Hepatocyte (in vitro differentiated cells): Measurements from ENCODE around the gene MVD. TPM values are rescaled to one million over a fixed set of nuclear protein-coding genes. Genes with fewer than 3 reads are reported as not detected.

Source experiments
- DNase-seq: peaks from one replicate; pipeline ENCODE4 v3.0.0-alpha.2; 2016; ENCODE audit warnings: low spot score
- H2AFZ ChIP-seq: fragments of 200-600 bp; sonication (generic); 2 replicates; pipeline ENCODE4 v1.6.0; 2016; ENCODE audit warnings: antibody characterized with exemption, mild to moderate bottlenecking
- H3K27ac ChIP-seq: fragments of 200-600 bp; sonication (generic); 2 replicates; pipeline ENCODE4 v1.5.1; 2016; ENCODE audit warnings: mild to moderate bottlenecking
- H3K27me3 ChIP-seq: fragments of 200-600 bp; sonication (generic); 2 replicates; pipeline ENCODE4 v1.6.1; 2016
- H3K36me3 ChIP-seq: fragments of 200-600 bp; sonication (generic); replicated peaks from 2 replicates; pipeline ENCODE4 v1.5.1; 2016; ENCODE audit warnings: low read depth; ENCODE audit not compliant: insufficient read depth
- H3K4me1 ChIP-seq: fragments of 200-600 bp; sonication (generic); 2 replicates; pipeline ENCODE4 v1.5.1; 2016; ENCODE audit warnings: mild to moderate bottlenecking, moderate library complexity; ENCODE audit not compliant: insufficient read depth
- H3K4me2 ChIP-seq: fragments of 200-600 bp; sonication (generic); 2 replicates; pipeline ENCODE4 v1.6.0; 2016
- H3K4me3 ChIP-seq: fragments of 200-600 bp; sonication (generic); 2 replicates; pipeline ENCODE4 v1.5.1; 2016; ENCODE audit warnings: mild to moderate bottlenecking
- H3K79me2 ChIP-seq: fragments of 200-600 bp; sonication (generic); 2 replicates; pipeline ENCODE4 v1.6.0; 2017; ENCODE audit warnings: mild to moderate bottlenecking
- H3K9me2 ChIP-seq: fragments of 200-600 bp; sonication (generic); replicated peaks from 2 replicates; pipeline ENCODE4 v1.6.0; 2017; ENCODE audit warnings: mild to moderate bottlenecking; ENCODE audit not compliant: insufficient read depth
- H3K9me3 ChIP-seq: fragments of 200-600 bp; sonication (generic); 2 replicates; pipeline ENCODE4 v1.5.1; 2016; ENCODE audit warnings: low read depth, mild to moderate bottlenecking
- H4K20me1 ChIP-seq: fragments of 200-600 bp; sonication (generic); 2 replicates; pipeline ENCODE4 v1.6.0; 2016; ENCODE audit warnings: mild to moderate bottlenecking; ENCODE audit not compliant: insufficient read depth, poor library complexity, severe bottlenecking
- EZH2 ChIP-seq: fragments of 200-600 bp; sonication (generic); IDR thresholded peaks from 2 replicates; pipeline ENCODE4 v1.6.1; 2016; ENCODE audit warnings: antibody characterized with exemption, mild to moderate bottlenecking, borderline replicate concordance
- EZH2phosphoT487 ChIP-seq: fragments of 200-600 bp; sonication (generic); IDR thresholded peaks from one replicate; pipeline ENCODE4 v1.6.1; 2018; ENCODE audit warnings: antibody characterized with exemption, mild to moderate bottlenecking, low read depth, moderate library complexity; ENCODE audit not compliant: unreplicated experiment, severe bottlenecking
- WGBS: methylation state at CpG from one replicate; pipeline ENCODE4 v1.1.6; 2016; ENCODE audit warnings: low lambda C conversion rate; ENCODE audit errors: missing lambda C conversion rate; 5-methylcytosine and 5-hydroxymethylcytosine counted together
- polyA plus RNA-seq: library from polyadenylated mRNA; unstranded; fragments of >200 nt; fragmentation: Nextera tagmentation; extraction: Ambion mirVana; gene quantifications from 2 replicates; pipeline ENCODE4 v1.2.1, GENCODE V29; 2016
- total RNA-seq: library from RNA; depleted of rRNA; stranded (reverse); fragments of >200 nt; gene quantifications from 2 replicates; pipeline ENCODE4 v1.2.3, GENCODE V29; 2014
- TF ChIP-seq, protein P1 (sequence below): fragments of 200-600 bp; sonication (generic); IDR thresholded peaks from 2 replicates; pipeline ENCODE4 v1.5.1; 2016; ENCODE audit warnings: antibody characterized with exemption, mild to moderate bottlenecking; ENCODE audit not compliant: poor library complexity

The MVD gene
- total and polyA plus RNA-seq, 2 experiments from 2014 or later = 71.9 to 152 TPM

DNA sequence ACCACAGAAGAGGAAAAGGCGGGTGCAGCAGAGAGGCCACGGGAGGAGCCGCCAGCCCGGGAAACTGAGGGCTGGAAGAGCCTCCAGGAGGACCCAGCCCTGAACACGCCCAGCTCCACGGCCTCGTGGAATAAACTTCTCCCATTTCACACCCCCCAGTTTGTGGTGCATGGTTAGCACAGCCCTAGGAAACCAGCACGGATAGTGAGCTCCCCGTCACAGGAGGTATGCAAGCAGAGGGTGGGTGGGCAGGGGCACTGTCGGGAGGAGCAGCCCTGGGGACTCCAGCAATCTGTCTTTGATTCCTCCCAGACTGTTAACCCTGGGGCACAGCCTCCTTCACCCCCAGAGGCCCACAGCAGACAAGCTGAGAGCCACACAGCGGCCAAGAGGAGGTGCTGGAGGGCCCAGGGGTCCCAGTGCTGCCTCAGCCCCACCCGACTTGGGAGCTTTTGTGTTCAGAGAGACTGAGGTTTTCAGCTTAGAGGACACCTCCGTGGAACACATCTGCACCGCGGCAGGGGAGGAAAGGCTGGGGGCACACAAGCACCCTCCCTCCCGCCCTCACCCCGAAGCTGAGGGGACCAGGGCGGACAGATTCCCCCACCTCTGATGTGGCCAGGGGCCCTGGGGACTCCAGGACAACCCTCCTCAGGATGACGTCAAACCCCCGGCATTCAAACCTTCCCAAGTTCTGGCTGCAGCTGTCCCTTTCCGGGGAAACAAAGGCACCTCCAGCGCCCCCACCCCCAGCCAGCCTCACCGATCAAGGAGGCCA, 26.2 kb downstream of the MVD start:
- H3K9me2 ChIP-seq = no peaks in the 10 kb centered on the region
- no peaks in the 10 kb centered on the region for H3K9me3 ChIP-seq
- TF ChIP-seq EZH2 = no peak
- TF ChIP-seq EZH2phosphoT487 = no peak
- no peak overlapping the region for H3K4me3 ChIP-seq
- no peak overlapping the region for H2AFZ ChIP-seq
- DNase-seq = no peak
- peaks cover 9% of the 10 kb centered on the region for H3K4me1 ChIP-seq
- whole genome bisulfite sequencing = 85% methylated on average over 20 of the region's 23 CpGs
- H3K36me3 ChIP-seq = no peaks in the 10 kb centered on the region
- no peak overlapping the region for H3K27ac ChIP-seq
- H3K27me3 ChIP-seq = peaks cover 9% of the 10 kb centered on the region
- H3K4me2 ChIP-seq = no peak overlapping the region
- H3K79me2 ChIP-seq = no peaks in the 10 kb centered on the region
- H4K20me1 ChIP-seq = peaks cover 5% of the 10 kb centered on the region

DNA sequence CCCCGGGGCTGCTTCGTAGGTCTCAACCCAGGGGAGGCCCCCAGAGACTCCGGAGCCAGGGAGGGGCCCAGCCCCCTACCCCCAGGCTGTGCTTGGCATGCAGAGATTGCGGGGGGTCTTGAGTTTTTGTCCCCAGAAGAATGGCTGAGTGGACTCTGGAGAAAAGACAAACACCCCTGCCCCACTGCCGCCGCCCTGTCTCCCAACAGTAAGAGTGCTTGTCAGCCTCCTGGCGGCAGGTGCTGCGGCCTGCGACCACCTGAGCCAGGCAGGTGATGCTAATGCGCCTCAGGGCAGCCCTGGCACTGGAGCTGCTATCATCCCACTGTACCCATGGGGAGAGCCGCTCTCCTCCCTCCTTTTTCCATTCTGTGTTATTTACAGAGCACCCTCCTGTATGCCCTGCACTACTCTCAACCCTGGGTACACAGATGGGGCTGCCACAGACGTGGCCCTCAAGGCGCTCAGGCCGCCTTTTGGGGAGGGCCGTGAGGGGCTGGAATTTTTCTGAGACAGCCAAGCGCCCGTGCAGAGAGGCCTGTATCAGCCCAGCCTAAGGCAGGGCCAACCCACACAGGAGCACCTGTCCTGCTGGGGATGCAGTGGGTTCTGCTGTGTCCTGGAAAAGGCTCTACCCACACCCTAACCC, 27.1 kb downstream of the MVD start:
- H3K4me3 ChIP-seq = no peak overlapping the region
- no peak for DNase-seq
- no peaks in the 10 kb centered on the region for H3K9me2 ChIP-seq
- H3K27me3 ChIP-seq = peaks cover 9% of the 10 kb centered on the region
- H3K4me2 ChIP-seq = no peak overlapping the region
- no peaks in the 10 kb centered on the region for H3K9me3 ChIP-seq
- TF ChIP-seq EZH2 (no peak), EZH2phosphoT487 (no peak)
- TF ChIP-seq, protein P1, sequence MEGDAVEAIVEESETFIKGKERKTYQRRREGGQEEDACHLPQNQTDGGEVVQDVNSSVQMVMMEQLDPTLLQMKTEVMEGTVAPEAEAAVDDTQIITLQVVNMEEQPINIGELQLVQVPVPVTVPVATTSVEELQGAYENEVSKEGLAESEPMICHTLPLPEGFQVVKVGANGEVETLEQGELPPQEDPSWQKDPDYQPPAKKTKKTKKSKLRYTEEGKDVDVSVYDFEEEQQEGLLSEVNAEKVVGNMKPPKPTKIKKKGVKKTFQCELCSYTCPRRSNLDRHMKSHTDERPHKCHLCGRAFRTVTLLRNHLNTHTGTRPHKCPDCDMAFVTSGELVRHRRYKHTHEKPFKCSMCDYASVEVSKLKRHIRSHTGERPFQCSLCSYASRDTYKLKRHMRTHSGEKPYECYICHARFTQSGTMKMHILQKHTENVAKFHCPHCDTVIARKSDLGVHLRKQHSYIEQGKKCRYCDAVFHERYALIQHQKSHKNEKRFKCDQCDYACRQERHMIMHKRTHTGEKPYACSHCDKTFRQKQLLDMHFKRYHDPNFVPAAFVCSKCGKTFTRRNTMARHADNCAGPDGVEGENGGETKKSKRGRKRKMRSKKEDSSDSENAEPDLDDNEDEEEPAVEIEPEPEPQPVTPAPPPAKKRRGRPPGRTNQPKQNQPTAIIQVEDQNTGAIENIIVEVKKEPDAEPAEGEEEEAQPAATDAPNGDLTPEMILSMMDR = no peak
- no peaks in the 10 kb centered on the region for H3K79me2 ChIP-seq
- H3K36me3 ChIP-seq = no peaks in the 10 kb centered on the region
- H2AFZ ChIP-seq = no peak overlapping the region
- H3K27ac ChIP-seq = no peak overlapping the region
- peaks cover 5% of the 10 kb centered on the region for H4K20me1 ChIP-seq
- WGBS = 94% methylated on average over 17 of the region's 17 CpGs
- H3K4me1 ChIP-seq = peaks cover 9% of the 10 kb centered on the region

DNA sequence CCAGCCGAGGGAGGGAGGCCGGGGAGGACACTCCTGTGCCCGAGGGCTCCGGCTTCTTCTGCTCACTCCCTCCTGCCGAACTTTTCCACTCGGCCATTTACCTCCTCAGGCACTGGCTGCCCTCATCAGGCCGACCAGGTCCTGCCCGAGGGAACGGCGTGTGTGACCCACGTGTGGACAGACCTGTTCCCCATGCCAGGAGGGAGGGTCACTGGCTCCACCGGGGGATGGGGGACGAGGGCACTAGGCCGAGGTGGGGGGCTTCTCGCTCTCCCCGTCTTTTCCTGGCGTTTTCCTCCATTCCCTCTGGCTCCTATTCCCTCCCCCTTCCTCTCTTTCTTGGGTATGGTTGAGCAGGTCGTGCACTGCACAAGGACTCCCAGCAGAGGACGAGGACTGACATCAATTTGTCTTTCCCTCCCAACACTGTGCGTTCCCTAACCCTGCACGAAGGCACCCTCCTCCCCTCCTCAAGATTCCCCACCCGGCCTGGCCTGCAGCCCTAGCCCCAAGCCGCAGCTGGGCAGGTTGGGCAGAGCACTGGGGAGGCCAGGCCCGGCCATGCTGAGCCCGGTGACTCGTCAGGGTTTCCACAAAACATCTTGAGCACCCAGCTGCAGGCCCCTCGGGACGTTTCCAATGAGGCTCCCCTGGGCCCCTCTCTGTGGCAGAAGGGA, 27.8 kb downstream of the MVD start:
- H3K4me3 ChIP-seq = no peak overlapping the region
- no peak overlapping the region for H2AFZ ChIP-seq
- no peaks in the 10 kb centered on the region for H3K79me2 ChIP-seq
- TF ChIP-seq EZH2phosphoT487 (no peak), EZH2 (no peak)
- TF ChIP-seq, protein P1 = no peak
- no peaks in the 10 kb centered on the region for H3K36me3 ChIP-seq
- no peaks in the 10 kb centered on the region for H3K9me2 ChIP-seq
- WGBS = 44% methylated on average over 20 of the region's 28 CpGs
- H3K27me3 ChIP-seq = peaks cover 9% of the 10 kb centered on the region
- H3K4me2 ChIP-seq = peak overlapping the region; percentile 97
- H3K27ac ChIP-seq = no peak overlapping the region
- H3K9me3 ChIP-seq = no peaks in the 10 kb centered on the region
- DNase-seq = no peak
- peaks cover 5% of the 10 kb centered on the region for H4K20me1 ChIP-seq
- peaks cover 9% of the 10 kb centered on the region for H3K4me1 ChIP-seq
